Activated naive CD4-positive, alpha-beta T cell treated with anti-CD3 and anti-CD28 coated beads, Interleukin-2, amount 10 ng/mL, durations not matched to agents 7 days and 5 days (primary cell): ENCODE results near the gene TIMM22.
"Not testable (repeated sequence)": the region's sequence is repeated elsewhere in the genome, so short reads cannot be mapped to it uniquely, and the experiment has no call there.

ENCODE experiments used
- CTCF ChIA-PET: fragments of 350-600 bp; sonication (Branson Sonifier 250); formaldehyde crosslinking; loops from one replicate; lab custom pipeline; 2021; ENCODE audit warnings: antibody characterized with exemption; lab: Charles Lee
- DNase-seq: peaks from one replicate; pipeline ENCODE4 v3.0.0-alpha.2; 2020
- H3K27ac Mint-ChIP-seq: one replicate; pipeline ENCODE4 v1.8.0; 2021; ENCODE audit warnings: mild to moderate bottlenecking, moderate library complexity, mixed read lengths
- H3K27me3 Mint-ChIP-seq: one replicate; pipeline ENCODE4 v1.8.0; 2021; ENCODE audit warnings: mild to moderate bottlenecking, mixed read lengths
- H3K36me3 Mint-ChIP-seq: one replicate; pipeline ENCODE4 v1.8.0; 2021; ENCODE audit warnings: mixed read lengths
- H3K4me1 Mint-ChIP-seq: one replicate; pipeline ENCODE4 v1.8.0; 2021; ENCODE audit warnings: mixed read lengths
- H3K4me3 Mint-ChIP-seq: one replicate; pipeline ENCODE4 v1.8.0; 2021; ENCODE audit warnings: mild to moderate bottlenecking, moderate library complexity, mixed read lengths
- H3K9me3 Mint-ChIP-seq: one replicate; pipeline ENCODE4 v1.8.0; 2021; ENCODE audit warnings: mixed read lengths

The TIMM22 gene

DNA sequence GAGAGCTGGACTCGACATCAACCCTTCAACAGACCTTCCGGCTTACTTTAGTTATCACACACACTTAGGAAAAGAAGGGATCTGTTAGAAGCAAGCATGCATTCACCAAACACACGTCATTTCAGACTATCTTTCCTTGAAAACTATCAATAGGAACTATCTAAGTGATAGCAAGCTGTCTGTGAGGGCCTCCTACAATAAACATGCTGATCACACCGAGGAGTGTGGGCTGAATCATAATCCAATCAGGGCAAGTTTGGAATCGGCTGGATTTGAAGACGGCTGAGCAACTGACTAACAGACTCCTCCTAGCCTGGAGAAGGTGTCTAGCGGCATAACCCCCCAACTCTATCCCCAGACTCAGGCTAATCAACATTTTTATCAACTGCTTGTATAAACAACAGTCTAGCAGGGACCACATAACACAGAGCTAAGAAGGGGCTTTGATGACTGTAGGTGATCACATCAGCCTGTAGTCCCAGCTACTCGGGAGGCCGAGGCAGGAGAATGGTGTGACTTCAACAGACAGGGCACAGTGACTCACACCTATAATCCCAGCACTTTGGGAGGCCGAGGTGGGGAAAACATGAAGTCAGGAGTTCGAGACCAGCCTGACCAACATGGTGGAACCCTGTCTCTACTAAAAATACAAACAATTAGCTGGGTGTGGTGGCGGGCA, 31.5 kb upstream of the TIMM22 start:
- peaks cover 52% of the 10 kb centered on the region for H3K27me3 Mint-ChIP-seq
- CTCF ChIA-PET: interaction anchor here (0.8 kb wide), 1 partner anchor 337 kb away, joined by 3 read pairs; no protein-coding TSS in a partner anchor

DNA sequence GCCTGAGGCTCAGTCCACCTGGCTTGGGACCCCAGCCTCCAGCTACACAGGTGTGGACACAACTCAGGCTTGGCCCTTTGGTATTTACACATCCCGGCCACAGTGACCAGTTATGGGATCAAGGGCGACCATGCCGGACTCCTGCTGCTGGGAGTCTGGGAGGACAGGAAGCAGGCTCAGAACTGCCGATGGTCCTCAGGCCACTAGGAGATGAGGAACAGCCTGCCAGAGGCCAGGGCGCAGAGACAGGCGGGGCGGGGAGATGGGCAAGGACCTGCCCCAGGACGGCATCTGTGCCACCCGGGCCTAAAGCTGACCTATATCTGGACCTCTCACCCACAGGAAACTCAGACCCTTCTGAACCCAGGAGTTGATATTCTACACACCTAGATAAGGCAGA, 29.8 kb upstream of the TIMM22 start:
- Mint-ChIP-seq H3K36me3 (no peaks in the 10 kb centered on the region), H3K4me3 (no peak overlapping the region), H3K27ac (no peak overlapping the region), H3K9me3 (no peaks in the 10 kb centered on the region), H3K27me3 (peaks cover 52% of the 10 kb centered on the region), H3K4me1 (no peaks in the 10 kb centered on the region)
- CTCF ChIA-PET: no interaction called here
- no peak for DNase-seq

More for the DNA sequence above, 31.5 kb upstream of the TIMM22 start:
- no peaks in the 10 kb centered on the region for H3K9me3 Mint-ChIP-seq
- no peaks in the 10 kb centered on the region for H3K36me3 Mint-ChIP-seq
- no peak for DNase-seq
- H3K27ac Mint-ChIP-seq: no peak overlapping the region
- H3K4me3 Mint-ChIP-seq: no peak overlapping the region
- H3K4me1 Mint-ChIP-seq: no peaks in the 10 kb centered on the region

DNA sequence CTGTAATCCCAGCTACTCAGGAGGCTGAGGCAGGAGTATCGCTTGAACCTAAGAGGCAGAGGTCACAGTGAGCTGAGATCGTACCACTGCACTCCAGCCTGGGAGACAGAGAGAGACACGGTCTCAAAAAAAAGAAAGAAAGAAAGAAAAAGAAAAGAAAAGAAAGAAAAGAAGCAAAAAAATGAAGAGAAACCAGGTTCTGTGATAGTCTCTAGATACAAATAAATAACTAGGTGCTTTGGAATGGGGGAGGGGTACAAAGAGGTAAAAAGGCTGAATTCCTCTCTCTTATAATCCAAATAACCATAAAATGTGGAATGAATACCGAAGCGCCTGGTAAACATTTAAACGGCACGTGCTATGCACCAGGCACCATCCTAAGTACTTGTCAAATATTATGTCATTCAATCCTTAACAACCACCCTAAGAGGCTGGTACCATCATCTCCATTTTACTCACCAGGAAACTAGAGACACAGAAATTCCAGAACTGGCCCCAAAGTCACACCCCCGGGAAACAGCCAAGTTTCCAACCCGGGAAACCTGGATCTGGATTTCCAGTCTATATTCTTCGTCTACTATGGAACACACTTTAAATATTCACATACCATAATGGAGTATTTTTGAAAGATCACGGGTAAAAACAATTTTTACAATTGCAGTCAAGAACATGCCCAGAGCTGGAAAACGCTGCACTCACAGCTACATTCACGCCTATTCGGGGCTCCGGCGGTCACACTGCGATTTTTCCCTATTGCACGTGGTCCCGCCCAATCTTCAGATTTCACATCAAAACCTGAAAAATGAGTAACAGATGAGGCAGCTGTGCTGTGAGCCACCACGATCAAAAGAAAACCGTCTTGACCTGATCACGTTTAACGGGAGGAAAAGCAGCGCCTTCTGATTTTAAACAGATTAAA, 27.9 kb upstream of the TIMM22 start:
- DNase-seq: no peak
- Mint-ChIP-seq H3K4me3 (no peak overlapping the region), H3K36me3 (no peaks in the 10 kb centered on the region), H3K27ac (no peak overlapping the region), H3K9me3 (no peaks in the 10 kb centered on the region), H3K4me1 (no peaks in the 10 kb centered on the region), H3K27me3 (peaks cover 46% of the 10 kb centered on the region)
- CTCF ChIA-PET: no interaction called here

DNA sequence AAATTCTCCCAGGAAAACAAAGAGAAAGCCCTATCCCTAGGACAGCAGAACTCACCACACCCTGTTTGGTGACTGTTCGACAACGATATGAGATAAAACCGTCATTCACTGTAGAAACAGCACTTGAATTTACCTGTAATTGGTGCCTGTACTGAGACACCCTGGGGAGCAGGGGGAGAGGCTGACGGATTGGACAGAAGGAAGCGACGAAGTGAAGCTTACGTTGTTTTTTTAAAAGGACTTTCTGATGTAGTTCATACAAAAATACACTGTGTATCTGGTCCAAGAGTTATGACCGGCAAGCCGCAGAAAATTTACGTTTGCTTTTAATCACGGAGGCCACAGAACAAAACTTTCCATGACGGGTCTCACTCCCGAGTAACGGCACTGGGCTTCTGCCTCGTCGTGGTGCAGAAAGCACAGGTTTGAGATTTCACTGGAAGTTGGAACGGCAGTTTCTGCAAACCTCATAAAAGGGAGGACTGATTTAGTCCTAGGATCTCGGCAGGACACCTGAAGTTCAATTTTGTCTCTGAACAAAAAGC, 27.0 kb upstream of the TIMM22 start:
- H3K36me3 Mint-ChIP-seq: no peaks in the 10 kb centered on the region
- no peak overlapping the region for H3K27ac Mint-ChIP-seq
- no peaks in the 10 kb centered on the region for H3K9me3 Mint-ChIP-seq
- H3K4me3 Mint-ChIP-seq: no peak overlapping the region
- H3K4me1 Mint-ChIP-seq: no peaks in the 10 kb centered on the region
- CTCF ChIA-PET: no interaction called here
- no peak for DNase-seq
- H3K27me3 Mint-ChIP-seq: peaks cover 44% of the 10 kb centered on the region

DNA sequence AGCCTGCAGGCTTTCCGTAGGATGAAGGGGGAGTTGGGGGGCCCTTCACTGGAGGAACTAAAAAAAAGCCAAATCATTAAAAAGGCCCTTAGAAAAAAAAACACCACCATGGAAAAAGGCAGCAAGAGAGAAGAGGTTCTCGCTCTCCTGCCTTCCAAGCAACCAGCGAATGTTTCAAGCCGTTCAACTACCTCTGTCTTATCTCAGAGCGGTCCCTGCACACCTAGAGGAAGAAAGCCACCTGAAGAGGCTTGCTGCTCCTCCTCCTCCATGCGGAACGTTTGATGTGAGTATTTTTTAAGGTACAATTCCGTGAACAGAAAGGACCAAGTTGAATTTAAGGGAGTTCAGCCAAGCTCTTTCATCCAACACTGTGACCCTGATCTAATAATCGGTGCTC, 26.6 kb upstream of the TIMM22 start:
- no peaks in the 10 kb centered on the region for H3K9me3 Mint-ChIP-seq
- H3K27me3 Mint-ChIP-seq: peaks cover 44% of the 10 kb centered on the region
- H3K36me3 Mint-ChIP-seq: no peaks in the 10 kb centered on the region
- DNase-seq: no peak
- H3K4me1 Mint-ChIP-seq: no peaks in the 10 kb centered on the region
- CTCF ChIA-PET: no interaction called here
- H3K27ac Mint-ChIP-seq: peak overlapping the region; percentile 52
- H3K4me3 Mint-ChIP-seq: no peak overlapping the region

DNA sequence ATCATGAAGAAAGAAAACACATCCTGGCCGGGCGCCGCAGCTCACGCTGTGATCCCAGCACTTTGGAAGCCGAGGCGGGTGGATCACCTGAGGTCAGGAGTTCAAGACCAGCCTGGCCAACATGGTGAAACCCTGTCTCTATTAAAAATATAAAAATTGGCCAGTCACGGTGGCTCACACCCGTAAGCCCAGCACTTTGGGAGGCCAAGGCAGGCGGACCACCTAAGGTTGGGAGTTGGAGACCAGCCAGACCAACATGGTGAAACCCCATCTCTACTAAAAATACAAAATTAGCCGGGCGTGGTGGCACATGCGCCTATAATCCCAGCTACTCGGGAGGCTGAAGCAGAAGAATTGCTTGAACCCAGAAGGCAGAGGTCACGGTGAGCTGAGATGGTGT, 25.1 kb upstream of the TIMM22 start:
- peaks cover 46% of the 10 kb centered on the region for H3K27me3 Mint-ChIP-seq
- CTCF ChIA-PET: interaction anchor here (1.2 kb wide), 1 partner anchor 9 kb away, joined by 3 read pairs; no protein-coding TSS in a partner anchor
- not testable (repeated sequence) for H3K36me3 Mint-ChIP-seq, H3K27ac Mint-ChIP-seq, DNase-seq, H3K9me3 Mint-ChIP-seq, H3K4me1 Mint-ChIP-seq, H3K4me3 Mint-ChIP-seq

DNA sequence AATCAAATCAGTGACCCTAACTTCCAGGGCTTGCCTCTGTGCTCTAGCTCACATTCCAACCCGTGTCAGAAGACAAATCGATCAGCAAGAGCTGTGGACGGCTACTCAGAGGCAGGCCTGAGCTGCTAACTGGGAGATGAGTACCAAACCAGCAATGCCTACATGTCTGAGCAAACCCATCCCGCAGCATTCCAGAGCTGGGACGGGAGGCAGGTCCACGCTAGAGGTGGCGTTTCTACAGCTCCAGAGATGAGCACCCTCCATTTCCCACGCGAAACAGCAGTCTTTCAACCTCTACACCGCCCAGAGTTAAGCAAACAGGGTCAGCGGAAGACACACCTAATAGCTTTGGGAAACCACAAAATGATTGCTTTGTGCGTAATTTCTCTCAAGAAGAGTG, 23.9 kb upstream of the TIMM22 start:
- H3K36me3 Mint-ChIP-seq: no peaks in the 10 kb centered on the region
- H3K27ac Mint-ChIP-seq: no peak overlapping the region
- no peak for DNase-seq
- peaks cover under 1% of the 10 kb centered on the region for H3K4me1 Mint-ChIP-seq
- H3K9me3 Mint-ChIP-seq: no peaks in the 10 kb centered on the region
- peaks cover 52% of the 10 kb centered on the region for H3K27me3 Mint-ChIP-seq
- CTCF ChIA-PET: no interaction called here
- H3K4me3 Mint-ChIP-seq: no peak overlapping the region

DNA sequence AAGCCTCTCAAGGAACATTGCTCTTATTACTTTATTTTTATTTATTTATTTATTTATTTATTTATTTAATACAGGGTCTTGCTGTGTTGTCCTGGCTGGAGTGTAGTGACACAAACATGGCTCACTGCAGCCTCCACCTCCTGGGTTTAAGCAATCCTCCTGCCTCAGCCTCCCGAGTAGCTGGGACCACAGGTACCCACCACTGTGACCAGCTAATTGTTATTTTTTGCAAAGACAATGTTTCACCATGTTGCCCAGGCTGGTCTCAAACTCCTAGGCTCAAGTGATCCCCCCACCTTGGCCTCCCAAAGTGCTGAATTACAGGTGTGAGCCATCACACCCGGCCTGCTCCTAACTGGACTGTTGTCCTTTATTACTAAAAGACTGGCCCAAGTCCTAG, 22.2 kb upstream of the TIMM22 start:
- H3K27ac Mint-ChIP-seq, H3K4me1 Mint-ChIP-seq, DNase-seq, H3K36me3 Mint-ChIP-seq, H3K9me3 Mint-ChIP-seq, H3K4me3 Mint-ChIP-seq, CTCF ChIA-PET: not testable (repeated sequence)
- H3K27me3 Mint-ChIP-seq: peaks cover 48% of the 10 kb centered on the region

DNA sequence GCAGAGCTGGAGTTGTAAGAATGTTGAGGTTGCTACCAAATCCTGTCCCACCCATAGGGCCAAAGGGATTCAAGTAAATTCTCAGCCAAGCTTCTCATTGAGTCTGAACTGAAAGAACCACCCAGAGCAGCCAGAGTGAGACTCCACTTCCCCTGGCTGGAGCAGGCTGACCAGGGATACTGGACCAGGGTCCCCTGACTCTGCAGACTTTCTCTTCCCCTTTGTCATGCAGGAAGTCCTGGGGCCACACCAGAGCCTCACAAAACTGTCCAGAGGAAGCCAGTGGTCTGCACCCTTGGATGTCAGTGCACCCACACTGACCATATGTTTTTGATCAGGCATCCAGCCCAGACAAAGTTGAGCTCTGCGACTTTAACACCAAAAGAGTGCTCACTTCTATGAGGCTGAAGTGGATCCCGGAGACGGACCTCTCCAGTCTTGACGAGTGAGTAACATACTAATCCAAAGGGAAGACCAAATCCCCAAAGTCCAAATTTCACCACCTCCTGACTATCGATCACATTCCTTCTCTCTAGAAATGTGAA, 21.5 kb upstream of the TIMM22 start:
- Mint-ChIP-seq H3K4me1 (peaks cover 8% of the 10 kb centered on the region), H3K36me3 (no peaks in the 10 kb centered on the region), H3K27me3 (peaks cover 48% of the 10 kb centered on the region), H3K27ac (no peak overlapping the region), H3K9me3 (no peaks in the 10 kb centered on the region), H3K4me3 (no peak overlapping the region)
- CTCF ChIA-PET: interaction anchor here (1.3 kb wide), 1 partner anchor 180 kb away, joined by 4 read pairs; no protein-coding TSS in a partner anchor
- no peak for DNase-seq

DNA sequence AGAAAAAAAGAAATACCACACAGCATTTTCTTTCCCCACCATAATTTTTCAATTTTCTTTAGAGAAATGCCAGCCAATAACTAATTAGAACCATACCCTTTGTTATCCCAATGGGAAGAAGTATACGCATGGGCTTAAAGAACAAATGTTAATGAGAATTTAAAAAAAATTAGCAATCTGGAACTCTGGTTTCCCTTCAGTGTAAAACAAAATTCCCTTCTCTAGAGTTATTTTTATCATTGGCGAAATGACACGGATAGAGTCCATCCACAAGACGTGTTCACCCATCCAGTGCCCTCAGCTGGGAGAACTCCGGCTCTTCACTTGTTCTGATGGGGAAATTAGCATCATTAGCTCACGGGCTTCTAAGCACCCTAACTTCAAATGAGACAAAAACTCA, 20.6 kb upstream of the TIMM22 start:
- H3K27me3 Mint-ChIP-seq: peaks cover 52% of the 10 kb centered on the region
- H3K9me3 Mint-ChIP-seq: no peaks in the 10 kb centered on the region
- no peak overlapping the region for H3K4me3 Mint-ChIP-seq
- CTCF ChIA-PET: interaction anchor here (1.3 kb wide), 1 partner anchor 181 kb away, joined by 4 read pairs; no protein-coding TSS in a partner anchor
- H3K27ac Mint-ChIP-seq: peak overlapping the region; percentile 33
- no peak for DNase-seq
- peaks cover 17% of the 10 kb centered on the region for H3K4me1 Mint-ChIP-seq
- H3K36me3 Mint-ChIP-seq: no peaks in the 10 kb centered on the region

DNA sequence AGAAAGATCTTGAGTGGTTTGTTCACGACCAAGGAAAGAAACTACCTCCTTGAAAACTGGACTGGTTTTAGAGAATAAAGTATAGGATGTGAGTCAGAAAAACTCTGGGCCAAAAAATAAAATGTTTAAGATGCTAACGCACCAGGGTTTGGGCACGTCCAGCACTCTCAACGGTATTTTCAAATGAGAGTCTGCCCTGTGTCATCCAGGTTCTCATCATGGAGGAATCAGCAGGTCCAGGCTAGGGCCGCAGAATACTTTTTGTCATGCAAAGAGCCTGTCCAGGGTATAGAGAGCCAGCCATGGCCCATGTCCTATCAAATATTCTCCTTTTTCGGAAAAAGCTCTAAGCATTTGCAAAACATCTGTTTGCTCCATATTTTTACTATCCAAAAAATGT, 19.8 kb upstream of the TIMM22 start:
- Mint-ChIP-seq H3K4me3 (no peak overlapping the region), H3K4me1 (peaks cover 18% of the 10 kb centered on the region), H3K27ac (no peak overlapping the region), H3K27me3 (peaks cover 52% of the 10 kb centered on the region), H3K36me3 (no peaks in the 10 kb centered on the region), H3K9me3 (no peaks in the 10 kb centered on the region)
- CTCF ChIA-PET: no interaction called here
- DNase-seq: no peak

DNA sequence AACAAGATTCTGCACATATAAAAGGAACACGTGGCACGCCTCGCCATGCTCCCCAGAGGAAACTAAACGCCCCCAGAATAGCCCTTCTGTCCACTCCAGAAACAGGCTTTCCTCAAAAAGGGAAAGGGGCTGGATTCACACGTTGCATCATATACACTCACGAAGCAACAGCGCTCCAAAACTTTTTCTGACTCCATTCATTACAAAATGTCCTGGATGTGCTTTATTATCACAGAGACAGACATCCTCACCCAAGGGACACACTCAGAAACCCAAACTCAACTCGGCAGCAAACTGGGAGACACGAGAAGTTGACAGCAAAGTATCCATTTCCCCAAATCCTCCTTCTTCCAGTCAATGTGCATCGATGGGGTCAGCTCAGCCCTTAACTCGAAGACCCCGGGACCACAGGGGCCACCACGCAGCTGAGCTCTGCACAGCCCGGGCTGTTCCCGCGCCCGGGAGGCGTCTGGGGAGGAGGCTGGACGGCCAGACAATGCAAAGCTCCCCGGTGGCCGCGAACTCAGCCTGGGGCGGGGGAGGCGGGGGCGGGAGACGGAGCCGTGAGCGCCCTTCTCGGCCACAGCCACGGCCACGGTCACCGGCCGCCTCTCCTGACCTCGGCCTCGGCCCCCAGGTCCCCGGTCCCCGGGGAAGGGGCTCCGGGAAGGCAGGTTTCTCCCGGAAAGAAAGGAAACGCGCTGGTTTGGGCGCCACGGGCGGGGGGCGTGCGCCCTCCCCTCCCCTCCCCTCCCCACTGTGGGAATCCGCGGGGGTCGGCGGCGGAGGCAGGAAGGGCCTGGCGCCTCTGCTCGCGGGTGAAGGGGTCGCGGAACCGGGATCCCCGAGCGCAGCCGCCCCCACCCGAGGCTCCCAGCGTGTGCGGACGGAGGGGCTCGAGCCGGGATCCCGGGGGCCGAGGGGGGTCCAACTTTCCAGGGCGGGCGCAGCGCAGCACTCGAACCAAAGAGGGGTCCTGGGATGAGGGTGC, 18.5 kb upstream of the TIMM22 start:
- no peak for DNase-seq
- H3K4me3 Mint-ChIP-seq: peak overlapping the region; percentile 52
- CTCF ChIA-PET: no interaction called here
- peak overlapping the region; percentile 24 for H3K27ac Mint-ChIP-seq
- peaks cover 18% of the 10 kb centered on the region for H3K4me1 Mint-ChIP-seq
- peaks cover 52% of the 10 kb centered on the region for H3K27me3 Mint-ChIP-seq
- H3K9me3 Mint-ChIP-seq: no peaks in the 10 kb centered on the region
- no peaks in the 10 kb centered on the region for H3K36me3 Mint-ChIP-seq

DNA sequence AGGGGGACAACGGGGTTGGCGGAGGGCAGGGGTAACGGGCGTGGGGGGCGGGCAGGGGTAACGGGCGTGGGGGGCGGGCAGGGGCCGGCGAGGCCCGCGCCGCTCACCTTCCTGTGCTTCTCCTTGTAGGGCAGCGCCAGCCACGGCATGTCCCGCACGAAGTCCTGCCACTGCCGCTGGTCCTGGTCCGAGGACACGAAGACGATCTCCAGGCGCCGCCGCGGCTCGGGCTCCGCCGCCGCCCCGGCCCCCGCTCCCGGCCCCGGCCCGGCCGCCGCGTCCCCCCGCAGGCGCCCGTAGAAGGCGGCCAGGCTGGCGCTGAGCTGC, 17.8 kb upstream of the TIMM22 start:
- H3K27me3 Mint-ChIP-seq: peaks cover 52% of the 10 kb centered on the region
- no peaks in the 10 kb centered on the region for H3K36me3 Mint-ChIP-seq
- H3K4me1 Mint-ChIP-seq: peaks cover 18% of the 10 kb centered on the region
- no peak overlapping the region for H3K27ac Mint-ChIP-seq
- CTCF ChIA-PET: interaction anchor here (2.4 to 3.8 kb wide), 3 partner anchors 17 to 182 kb away, joined by 23 to 59 read pairs (median 24); partner anchors contain the start of gene TIMM22
- no peaks in the 10 kb centered on the region for H3K9me3 Mint-ChIP-seq
- no peak overlapping the region for H3K4me3 Mint-ChIP-seq
- DNase-seq: no peak
